Measurements from ENCODE around the gene ASCL2.

- TF ChIP-seq, protein P1, sequence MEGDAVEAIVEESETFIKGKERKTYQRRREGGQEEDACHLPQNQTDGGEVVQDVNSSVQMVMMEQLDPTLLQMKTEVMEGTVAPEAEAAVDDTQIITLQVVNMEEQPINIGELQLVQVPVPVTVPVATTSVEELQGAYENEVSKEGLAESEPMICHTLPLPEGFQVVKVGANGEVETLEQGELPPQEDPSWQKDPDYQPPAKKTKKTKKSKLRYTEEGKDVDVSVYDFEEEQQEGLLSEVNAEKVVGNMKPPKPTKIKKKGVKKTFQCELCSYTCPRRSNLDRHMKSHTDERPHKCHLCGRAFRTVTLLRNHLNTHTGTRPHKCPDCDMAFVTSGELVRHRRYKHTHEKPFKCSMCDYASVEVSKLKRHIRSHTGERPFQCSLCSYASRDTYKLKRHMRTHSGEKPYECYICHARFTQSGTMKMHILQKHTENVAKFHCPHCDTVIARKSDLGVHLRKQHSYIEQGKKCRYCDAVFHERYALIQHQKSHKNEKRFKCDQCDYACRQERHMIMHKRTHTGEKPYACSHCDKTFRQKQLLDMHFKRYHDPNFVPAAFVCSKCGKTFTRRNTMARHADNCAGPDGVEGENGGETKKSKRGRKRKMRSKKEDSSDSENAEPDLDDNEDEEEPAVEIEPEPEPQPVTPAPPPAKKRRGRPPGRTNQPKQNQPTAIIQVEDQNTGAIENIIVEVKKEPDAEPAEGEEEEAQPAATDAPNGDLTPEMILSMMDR (IDR thresholded peaks at IDR 0.05): no peak
- TF ChIP-seq EP300 (IDR thresholded peaks at IDR 0.05) (no peak), POLR2A (IDR thresholded peaks at IDR 0.05) (no peak)
Observed at GRCh38 chr11:2268729-2269600, 1.4 kb downstream of the ASCL2 start.
